Gastroesophageal sphincter (tissue), 4 donors: ENCODE data around the gene CPNE7. TPM values are rescaled to one million over a fixed set of nuclear protein-coding genes. Genes with fewer than 3 reads are reported as not detected.

Experiments used
- ATAC-seq: fragments of 150-250 bp; one replicate; pipeline ENCODE4 v1.9.1; 2016; ENCODE audit warnings: mild to moderate bottlenecking, moderate library complexity
- H3K27ac ChIP-seq, 4 donors: fragments of 200-600 bp; sonication (generic) in 3 of 4; 1 replicate in 3 of 4; 2 replicates in 1 of 4; pipeline ENCODE4 v1.5.1; 2016 to 2019
- H3K27me3 ChIP-seq: fragments of 200-600 bp; sonication (generic); one replicate; pipeline ENCODE4 v1.5.1; 2019
- H3K36me3 ChIP-seq, 2 donors: fragments of 200-600 bp; sonication (generic); one replicate each; pipeline ENCODE4 v1.5.1; 2019; ENCODE audit warnings: control low read depth in 1 of 2
- H3K4me1 ChIP-seq, 3 donors: fragments of 200-600 bp; sonication (generic); 1 replicate in 2 of 3; 2 replicates in 1 of 3; pipeline ENCODE4 v1.5.1; 2016 to 2019; ENCODE audit warnings: control low read depth in 2 of 3
- H3K4me3 ChIP-seq, 2 donors: fragments of 200-600 bp; sonication (generic); one replicate each; pipeline ENCODE4 v1.5.1; 2019; ENCODE audit warnings: mild to moderate bottlenecking in 1 of 2, moderate library complexity in 1 of 2
- H3K9me3 ChIP-seq, 3 donors: fragments of 200-600 bp; sonication (generic); one replicate each; pipeline ENCODE4 v1.5.1; 2017 to 2019; ENCODE audit warnings: control low read depth in 2 of 3
- EP300 ChIP-seq: sonication (generic); formaldehyde crosslinking; IDR thresholded peaks from one replicate; pipeline ENCODE4 v1.6.1; 2017; ENCODE audit warnings: antibody characterized with exemption, mild to moderate bottlenecking
- POLR2A ChIP-seq, 2 donors: fragments of 450-650 bp; IDR thresholded peaks; one replicate each; pipeline ENCODE4 v1.6.1; 2017; ENCODE audit warnings: antibody characterized with exemption in 2 of 2, mild to moderate bottlenecking in 2 of 2, moderate library complexity in 1 of 2
- POLR2AphosphoS5 ChIP-seq: sonication (generic); formaldehyde crosslinking; IDR thresholded peaks from one replicate; pipeline ENCODE4 v1.6.1; 2017; ENCODE audit warnings: antibody characterized with exemption
- WGBS, 2 donors: methylation state at CpG; one replicate each; pipeline ENCODE4 v1.1.5; 2018; ENCODE audit warnings: low coverage in 1 of 2; 5-methylcytosine and 5-hydroxymethylcytosine counted together
- total RNA-seq, 4 donors: library from RNA; depleted of rRNA; stranded (reverse); fragments of >200 nt; gene quantifications; one replicate each; pipeline ENCODE4 v1.1.0, GENCODE V29; 2016
- TF ChIP-seq, protein P1 (sequence below), 4 experiments: fragments of 200-600 bp in 2 of 4; fragments of 450-650 bp in 2 of 4; sonication (generic) in 1 of 4; IDR thresholded peaks; one replicate each; pipeline ENCODE4 v1.5.1; 2017 to 2019; ENCODE audit warnings: antibody characterized with exemption in 4 of 4, mild to moderate bottlenecking in 2 of 4, moderate library complexity in 2 of 4

The CPNE7 gene
- total RNA-seq, 4 donors from 2014 or later: 0.67 to 1.8 TPM; not detected in 2

DNA sequence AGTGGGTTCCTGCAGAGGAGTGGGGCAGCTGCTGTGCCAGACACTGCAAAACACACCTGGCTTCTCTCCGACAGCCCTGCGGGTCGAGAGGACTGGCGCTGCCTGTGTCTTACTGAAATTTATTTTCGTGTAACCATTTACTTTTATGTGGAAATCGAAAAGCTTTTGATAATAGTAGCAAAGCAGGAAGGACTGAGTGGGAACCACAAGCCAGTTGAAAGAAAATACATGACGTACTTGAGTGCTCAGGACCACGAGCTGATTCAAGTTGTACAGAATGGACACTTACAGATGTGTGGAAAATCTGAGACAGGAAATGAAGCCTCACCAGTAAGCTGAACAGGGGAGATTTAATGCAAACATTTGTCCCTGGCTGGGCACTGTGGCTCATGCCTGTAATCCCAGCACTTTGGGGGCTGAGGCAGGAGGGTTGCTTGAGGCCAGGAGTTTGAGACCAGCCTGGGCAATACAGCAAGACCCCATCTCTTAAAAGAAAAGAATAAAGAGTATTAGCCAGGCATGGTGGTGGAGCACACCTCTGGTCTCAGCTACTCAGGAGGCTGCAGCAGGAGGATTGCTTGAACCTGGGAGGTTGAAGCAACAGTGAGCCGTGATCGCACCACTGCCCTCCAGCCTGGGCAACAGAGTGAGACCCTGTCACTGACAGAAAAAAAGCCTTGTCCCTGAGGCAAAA is 26.4 kb upstream of the CPNE7 start:
- WGBS, 2 donors: 82 to 91% methylated on average over 5 to 6 of the region's 10 CpGs
- H3K36me3 ChIP-seq: peaks cover 0 to 100% of the 10 kb centered on the region in 2 donors
- no peaks in the 10 kb centered on the region for H3K27me3 ChIP-seq
- TF ChIP-seq, protein P1, sequence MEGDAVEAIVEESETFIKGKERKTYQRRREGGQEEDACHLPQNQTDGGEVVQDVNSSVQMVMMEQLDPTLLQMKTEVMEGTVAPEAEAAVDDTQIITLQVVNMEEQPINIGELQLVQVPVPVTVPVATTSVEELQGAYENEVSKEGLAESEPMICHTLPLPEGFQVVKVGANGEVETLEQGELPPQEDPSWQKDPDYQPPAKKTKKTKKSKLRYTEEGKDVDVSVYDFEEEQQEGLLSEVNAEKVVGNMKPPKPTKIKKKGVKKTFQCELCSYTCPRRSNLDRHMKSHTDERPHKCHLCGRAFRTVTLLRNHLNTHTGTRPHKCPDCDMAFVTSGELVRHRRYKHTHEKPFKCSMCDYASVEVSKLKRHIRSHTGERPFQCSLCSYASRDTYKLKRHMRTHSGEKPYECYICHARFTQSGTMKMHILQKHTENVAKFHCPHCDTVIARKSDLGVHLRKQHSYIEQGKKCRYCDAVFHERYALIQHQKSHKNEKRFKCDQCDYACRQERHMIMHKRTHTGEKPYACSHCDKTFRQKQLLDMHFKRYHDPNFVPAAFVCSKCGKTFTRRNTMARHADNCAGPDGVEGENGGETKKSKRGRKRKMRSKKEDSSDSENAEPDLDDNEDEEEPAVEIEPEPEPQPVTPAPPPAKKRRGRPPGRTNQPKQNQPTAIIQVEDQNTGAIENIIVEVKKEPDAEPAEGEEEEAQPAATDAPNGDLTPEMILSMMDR (IDR thresholded peaks at IDR 0.05): no peak
- TF ChIP-seq POLR2A (IDR thresholded peaks at IDR 0.05) (no peak), POLR2AphosphoS5 (no peak), EP300 (no peak)
- no peaks in the 10 kb centered on the region for H3K4me1 ChIP-seq
- H3K27ac ChIP-seq: no peak overlapping the region
- no peaks in the 10 kb centered on the region for H3K9me3 ChIP-seq
- ATAC-seq: no peak
- no peak overlapping the region for H3K4me3 ChIP-seq

DNA sequence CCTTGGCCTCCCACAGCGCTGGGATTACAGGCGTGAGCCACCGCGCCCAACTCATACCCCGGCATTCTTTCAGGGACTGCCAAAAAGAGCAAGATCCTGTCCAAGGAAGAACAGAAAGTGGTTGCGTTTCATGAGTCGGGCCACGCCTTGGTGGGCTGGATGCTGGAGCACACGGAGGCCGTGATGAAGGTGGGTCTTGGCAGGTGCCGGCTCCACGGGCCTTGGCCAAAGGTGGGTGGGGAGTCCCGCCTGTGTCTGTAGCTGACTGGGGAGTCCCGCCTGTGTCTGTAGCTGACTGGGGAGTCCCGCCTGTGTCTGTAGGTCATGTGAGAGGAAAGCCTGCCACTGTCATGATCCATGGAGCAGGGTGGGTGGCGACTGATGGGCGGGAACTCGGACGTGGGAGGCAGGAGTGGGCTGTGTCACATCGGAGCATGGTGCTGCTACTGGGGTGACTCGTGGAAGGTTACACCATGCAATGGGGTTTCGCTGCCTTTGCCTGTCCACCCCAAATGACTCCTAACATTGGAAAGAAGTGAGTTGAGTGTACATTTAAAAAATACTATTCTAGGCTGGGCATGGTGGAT is 25.0 kb upstream of the CPNE7 start:
- Histone ChIP-seq H3K4me3 (no peak overlapping the region), H3K9me3 (no peaks in the 10 kb centered on the region), H3K27ac (no peak overlapping the region), H3K4me1 (no peaks in the 10 kb centered on the region), H3K27me3 (no peaks in the 10 kb centered on the region), H3K36me3 (peaks cover 0 to 100% of the 10 kb centered on the region in 2 donors)
- ATAC-seq: no peak
- 85% methylated on average over 4 to 8 of the region's 22 CpGs for WGBS, 2 donors
- TF ChIP-seq EP300: no peak
- TF ChIP-seq POLR2AphosphoS5: no peak
- TF ChIP-seq, protein P1 (IDR thresholded peaks at IDR 0.05): no peak
- no peak for TF ChIP-seq POLR2A (IDR thresholded peaks at IDR 0.05)

DNA sequence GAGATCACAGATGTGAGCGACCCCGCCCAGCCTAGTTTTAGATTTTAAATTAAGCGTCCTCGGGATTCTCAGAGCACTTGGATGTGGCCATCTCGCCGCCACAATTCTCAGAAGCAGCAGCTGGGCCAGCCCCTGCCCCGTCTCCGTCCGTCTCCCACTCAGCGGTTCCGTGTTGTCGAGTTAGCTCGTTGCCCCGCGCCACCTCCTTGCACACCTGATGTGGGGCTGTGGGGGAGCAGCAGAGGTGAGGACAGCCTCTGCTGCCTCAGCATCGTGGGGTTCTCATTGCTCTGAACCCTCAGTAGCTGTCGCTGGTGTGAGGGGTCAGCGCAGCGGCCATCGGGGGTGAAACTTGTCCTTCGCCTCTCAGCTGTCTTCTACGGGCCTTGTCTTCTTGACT is 23.2 kb upstream of the CPNE7 start:
- TF ChIP-seq EP300 (no peak), POLR2A (IDR thresholded peaks at IDR 0.05) (no peak), POLR2AphosphoS5 (no peak)
- TF ChIP-seq, protein P1 (IDR thresholded peaks at IDR 0.05): no peak
- Histone ChIP-seq H3K27me3 (no peaks in the 10 kb centered on the region), H3K9me3 (no peaks in the 10 kb centered on the region), H3K4me1 (peaks cover 0 to 9% (median 0%) of the 10 kb centered on the region in 3 donors), H3K36me3 (peaks cover 0 to 100% of the 10 kb centered on the region in 2 donors), H3K4me3 (no peak overlapping the region), H3K27ac (no peak overlapping the region)
- 91 to 98% methylated on average over 9 to 10 of the region's 22 CpGs for WGBS, 2 donors
- ATAC-seq: no peak

DNA sequence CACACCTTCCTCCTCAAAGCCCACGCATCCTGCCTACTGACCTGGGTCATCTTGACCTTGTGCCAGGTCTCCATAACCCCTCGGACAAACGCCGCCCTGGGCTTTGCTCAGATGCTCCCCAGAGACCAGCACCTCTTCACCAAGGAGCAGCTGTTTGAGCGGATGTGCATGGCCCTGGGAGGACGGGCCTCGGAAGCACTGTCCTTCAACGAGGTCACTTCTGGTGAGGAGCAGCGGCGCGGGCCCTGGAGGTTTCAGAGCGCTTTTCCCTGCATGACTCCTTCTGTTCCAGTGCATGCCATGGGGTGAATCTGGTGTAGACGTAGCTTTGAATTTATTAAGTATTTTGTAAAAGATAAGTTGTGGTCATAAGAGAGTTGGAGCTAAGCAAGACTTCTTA is 22.6 kb upstream of the CPNE7 start:
- Histone ChIP-seq H3K4me1 (peaks cover 0 to 15% (median 0%) of the 10 kb centered on the region in 3 donors), H3K27ac (no peak overlapping the region), H3K27me3 (no peaks in the 10 kb centered on the region), H3K36me3 (peaks cover 0 to 100% of the 10 kb centered on the region in 2 donors), H3K4me3 (no peak overlapping the region), H3K9me3 (no peaks in the 10 kb centered on the region)
- no peak for ATAC-seq
- TF ChIP-seq, protein P1 (IDR thresholded peaks at IDR 0.05): no peak
- TF ChIP-seq POLR2AphosphoS5: no peak
- TF ChIP-seq POLR2A (IDR thresholded peaks at IDR 0.05): no peak
- TF ChIP-seq EP300: no peak
- 93% methylated on average over 10 of the region's 13 CpGs; no CpG with 5 or more reads in 1 of the 2 donors for WGBS, 2 donors

DNA sequence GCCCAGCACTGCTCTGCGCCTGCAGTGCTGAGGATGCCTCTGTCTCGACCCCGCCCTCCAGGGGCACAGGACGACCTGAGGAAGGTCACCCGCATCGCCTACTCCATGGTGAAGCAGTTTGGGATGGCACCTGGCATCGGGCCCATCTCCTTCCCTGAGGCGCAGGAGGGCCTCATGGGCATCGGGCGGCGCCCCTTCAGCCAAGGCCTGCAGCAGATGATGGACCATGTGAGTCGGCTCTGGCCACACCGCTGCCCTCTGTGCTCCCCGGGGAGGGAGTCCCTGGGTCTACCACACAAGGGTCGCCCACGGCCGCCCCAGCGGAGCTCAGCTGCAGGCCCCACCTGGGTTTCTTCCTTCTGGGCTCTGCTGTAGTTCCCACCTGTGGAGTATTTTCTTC is 21.8 kb upstream of the CPNE7 start:
- WGBS, 2 donors: no CpG with 5 or more reads among the region's 18 CpGs
- no peak for ATAC-seq
- peaks cover 0 to 93% of the 10 kb centered on the region in 2 donors for H3K36me3 ChIP-seq
- no peaks in the 10 kb centered on the region for H3K9me3 ChIP-seq
- no peak overlapping the region for H3K27ac ChIP-seq
- H3K4me3 ChIP-seq: no peak overlapping the region
- TF ChIP-seq POLR2A (IDR thresholded peaks at IDR 0.05): no peak
- TF ChIP-seq POLR2AphosphoS5: no peak
- TF ChIP-seq EP300: no peak
- TF ChIP-seq, protein P1 (IDR thresholded peaks at IDR 0.05): no peak
- peaks cover 0 to 19% (median 0%) of the 10 kb centered on the region in 3 donors for H3K4me1 ChIP-seq
- no peaks in the 10 kb centered on the region for H3K27me3 ChIP-seq
